Tibial nerve (tissue), 4 donors: ENCODE measurements around the gene RBMS3.

Source experiments
- CTCF ChIP-seq, 5 experiments: fragments of 200-600 bp in 3 of 5; fragments of 450-650 bp in 2 of 5; sonication (generic) in 3 of 5; IDR thresholded peaks; one replicate each; pipeline ENCODE4 v1.5.1; 2016 to 2019; ENCODE audit warnings: antibody characterized with exemption in 5 of 5, mild to moderate bottlenecking in 3 of 5, moderate library complexity in 2 of 5
- EP300 ChIP-seq, 2 donors: sonication (generic); formaldehyde crosslinking; IDR thresholded peaks; one replicate each; pipeline ENCODE4 v1.6.1; 2017; ENCODE audit warnings: antibody characterized with exemption in 2 of 2, mild to moderate bottlenecking in 1 of 2

GRCh38 chr3:29949131-29949530 is 668.3 kb downstream of the RBMS3 start:
- TF ChIP-seq CTCF (IDR thresholded peaks at IDR 0.05): no peak
- TF ChIP-seq EP300 (IDR thresholded peaks at IDR 0.05): no peak
